HG02763 (cell line): ENCODE results near the gene TRAF7.

Experiments used
- ATAC-seq: cut with Tn5 transposase; IDR thresholded peaks from one replicate; pipeline ENCODE4 v1.9.1; 2021; ENCODE audit warnings: mild to moderate bottlenecking, moderate library complexity; ENCODE audit not compliant: unreplicated experiment

The TRAF7 gene

DNA sequence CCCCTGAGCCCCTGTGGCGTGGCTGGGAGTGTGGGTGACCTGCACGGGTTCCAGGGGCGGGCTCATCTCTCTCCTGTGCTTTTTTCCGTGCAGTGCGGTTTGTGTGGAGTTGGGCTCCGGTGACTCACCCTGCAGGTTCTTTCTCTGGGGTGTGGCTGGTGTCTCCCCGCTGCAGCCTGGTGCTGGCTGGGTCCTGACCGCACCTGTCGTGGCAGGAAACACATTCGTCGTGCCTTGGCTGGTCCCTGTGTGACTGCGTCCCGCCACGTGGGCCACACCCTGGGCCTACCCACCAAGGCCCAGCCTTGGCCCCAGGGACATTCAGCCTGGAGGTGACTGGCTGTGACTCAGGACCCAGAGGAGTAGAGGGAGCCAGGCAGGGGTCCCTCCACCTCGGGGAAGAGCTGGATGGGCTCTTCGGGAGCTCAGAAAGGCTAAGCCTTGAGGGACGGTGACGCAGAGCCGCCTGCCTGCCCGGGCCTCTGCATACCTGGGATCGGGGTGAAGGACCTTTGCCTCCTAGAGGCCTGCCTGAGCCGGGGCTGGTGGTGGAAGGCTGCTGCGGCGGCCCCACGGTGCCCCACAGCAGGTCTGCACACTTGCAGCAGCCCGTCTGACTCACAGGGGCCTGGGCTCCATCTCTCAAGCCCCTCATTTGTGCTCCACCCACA is 7.8 kb downstream of the TRAF7 start:
- ATAC-seq = no peak

DNA sequence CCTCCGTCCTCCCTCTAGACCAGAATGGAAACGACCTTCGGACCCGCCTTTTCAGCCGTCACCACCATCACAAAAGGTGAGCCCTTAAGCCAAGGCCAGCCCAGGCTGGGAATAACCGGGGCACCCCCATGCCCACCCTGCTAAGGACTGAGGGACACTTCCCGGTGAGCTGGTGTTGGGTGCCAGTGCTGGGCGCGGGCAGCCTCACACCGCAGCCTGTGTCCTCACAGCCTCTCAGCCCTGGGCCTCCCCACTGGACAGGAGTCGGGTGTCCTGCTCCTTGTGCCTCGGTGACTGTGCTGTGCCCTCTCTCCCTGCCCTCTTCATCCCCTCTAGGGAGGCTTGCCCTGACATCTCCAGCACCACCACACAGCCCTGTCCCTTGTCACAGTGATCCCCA is 10.3 kb downstream of the TRAF7 start:
- no peak for ATAC-seq

DNA sequence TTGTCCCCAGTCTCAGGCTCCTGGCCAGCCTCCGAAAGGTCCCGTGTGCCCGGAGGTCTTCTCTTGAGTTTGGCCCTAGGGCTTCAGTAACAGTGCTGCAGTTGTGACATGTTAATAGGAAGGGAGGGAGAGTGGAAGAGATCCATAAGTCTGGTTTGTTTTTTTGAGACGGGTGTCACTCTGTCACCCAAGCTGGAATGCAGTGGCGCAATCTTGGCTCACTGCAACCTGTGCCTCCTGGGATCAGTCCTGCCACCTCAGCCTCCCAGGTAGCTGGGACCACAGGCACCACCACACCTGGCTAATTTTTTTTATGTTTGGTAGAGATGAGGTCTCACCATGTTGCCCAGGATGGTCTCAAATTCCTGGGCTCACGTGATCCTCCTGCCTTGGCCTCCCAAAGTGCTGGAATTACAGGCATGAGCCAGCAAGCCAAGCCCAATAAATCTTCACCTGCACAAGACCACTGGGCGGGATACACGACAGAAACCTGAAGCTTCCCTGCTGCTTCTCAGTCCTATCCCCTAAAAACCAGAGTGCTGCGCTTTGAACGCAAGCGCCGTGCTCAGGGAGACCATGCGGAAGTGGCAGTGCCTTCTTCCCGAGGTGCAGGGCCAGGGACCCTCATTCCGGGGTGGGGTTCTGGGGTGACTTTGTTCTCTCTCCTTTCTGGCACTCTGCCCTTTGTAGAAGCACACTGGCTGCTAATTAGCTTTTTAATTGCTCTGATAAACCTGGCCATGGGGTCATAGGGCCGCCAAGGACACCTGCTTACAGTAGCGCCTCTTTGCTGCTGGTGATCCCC is 10.9 kb downstream of the TRAF7 start:
- no peak for ATAC-seq

DNA sequence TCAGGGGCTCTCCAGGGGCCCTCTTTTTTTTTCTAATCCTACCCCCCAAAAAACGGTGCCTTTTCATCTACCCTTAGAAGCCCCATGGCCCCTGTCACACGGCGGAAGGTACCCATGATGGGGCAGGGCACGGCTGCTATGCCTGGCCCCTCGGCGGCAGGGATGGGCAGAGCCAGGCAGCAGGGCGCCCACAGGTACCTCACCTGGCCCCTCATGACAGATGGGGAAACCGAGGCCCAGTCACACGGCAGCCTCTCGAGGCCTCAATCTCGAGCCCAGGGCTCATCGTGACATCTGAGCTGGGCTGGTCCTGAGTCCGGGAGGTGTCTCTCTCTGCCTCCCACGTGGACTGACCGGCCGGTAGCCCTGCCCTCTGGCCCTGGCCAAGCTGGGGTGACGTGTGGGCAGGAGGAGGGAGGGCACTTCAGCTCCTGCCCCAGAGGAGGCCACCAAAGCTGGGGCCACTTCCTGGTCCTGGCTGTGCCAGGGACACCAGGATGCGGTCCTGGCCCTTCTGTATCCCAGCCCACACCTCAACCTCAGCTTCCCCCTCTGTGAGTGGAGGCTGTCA is 11.6 kb downstream of the TRAF7 start:
- ATAC-seq = no peak

DNA sequence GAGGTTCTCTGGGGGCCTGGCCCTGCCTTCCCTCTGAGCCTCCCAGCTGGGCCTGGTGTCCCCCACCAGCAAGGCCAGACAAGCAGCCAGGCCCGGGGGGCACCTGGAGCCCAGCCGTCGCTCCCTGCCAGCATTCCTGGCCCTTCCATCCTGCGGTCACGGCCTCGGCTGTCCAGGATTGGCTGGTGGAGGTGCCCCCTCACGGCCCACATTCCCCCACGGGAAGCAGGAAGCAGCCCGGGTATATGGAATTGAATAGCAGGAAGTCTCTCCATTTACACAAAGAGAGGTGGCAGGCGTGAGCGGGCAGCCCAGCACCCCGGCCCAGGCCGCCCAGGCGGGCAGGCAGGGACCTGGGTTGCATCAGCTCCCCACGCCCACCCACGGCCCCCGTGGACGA is 14.5 kb downstream of the TRAF7 start:
- no peak for ATAC-seq

DNA sequence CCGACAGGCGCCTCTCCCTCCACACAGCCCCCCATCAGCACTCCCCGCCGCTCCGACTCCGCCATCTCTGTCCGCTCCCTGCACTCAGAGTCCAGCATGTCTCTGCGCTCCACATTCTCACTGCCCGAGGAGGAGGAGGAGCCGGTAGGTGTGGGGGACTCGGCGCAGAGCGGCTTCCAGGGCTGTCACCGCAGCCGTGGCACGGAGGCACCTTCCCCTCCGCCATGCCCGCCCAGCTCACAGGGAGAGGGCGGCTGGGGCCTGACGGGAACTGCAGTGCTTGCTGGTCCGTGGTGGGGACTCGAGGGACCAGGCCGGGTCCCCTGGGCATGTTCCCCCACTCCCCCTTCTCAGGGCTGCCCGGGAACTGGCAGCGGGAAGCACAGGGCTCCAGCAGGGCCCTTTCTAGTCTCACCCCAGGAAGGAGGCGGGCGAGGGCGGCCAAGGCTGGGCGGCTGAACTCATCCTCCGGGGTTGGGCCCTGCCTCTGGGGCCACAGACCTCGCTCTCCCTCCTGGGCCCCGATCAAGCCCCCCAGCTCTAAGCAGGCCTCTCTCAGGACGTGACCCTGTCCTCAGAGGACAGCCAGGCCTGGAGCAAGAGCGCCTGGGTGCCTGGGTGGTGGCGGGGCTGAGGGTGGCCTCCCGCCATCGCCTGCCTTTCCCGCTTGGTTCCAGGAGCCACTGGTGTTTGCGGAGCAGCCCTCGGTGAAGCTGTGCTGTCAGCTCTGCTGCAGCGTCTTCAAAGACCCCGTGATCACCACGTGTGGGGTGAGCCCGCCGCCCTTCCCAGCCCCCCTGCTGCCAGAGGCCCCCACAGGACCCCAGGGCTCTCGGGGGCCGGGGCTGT is 15.2 kb downstream of the TRAF7 start:
- ATAC-seq = no peak

DNA sequence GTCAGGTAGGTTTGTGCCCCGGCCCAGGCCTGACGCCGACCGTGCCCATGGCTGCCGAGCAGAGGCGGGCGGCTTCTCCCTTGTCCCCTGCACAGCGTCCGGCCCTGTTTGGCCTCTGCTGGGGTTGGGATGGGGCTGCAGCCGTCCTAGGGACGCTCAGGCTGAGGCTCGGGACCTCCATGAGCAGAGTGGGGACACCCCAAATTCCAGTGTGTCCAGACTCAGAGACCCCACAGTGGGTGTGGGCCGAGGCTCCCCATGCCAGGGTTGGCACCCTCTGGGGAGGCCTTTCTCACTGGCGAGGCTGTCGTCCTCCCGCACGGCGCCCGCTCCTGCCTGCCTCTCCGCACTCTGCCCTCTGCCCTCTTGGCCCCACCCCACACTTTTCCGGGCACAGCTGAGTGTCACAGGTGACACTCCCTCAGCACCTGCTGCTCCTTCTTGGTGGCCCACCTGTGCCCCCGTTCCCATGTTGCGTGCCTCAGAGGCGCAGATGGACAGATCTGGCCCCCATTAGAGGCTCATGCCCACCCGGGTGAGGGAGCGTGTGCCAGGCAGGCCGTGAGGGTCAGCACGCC is 16.1 kb downstream of the TRAF7 start:
- ATAC-seq = no peak

DNA sequence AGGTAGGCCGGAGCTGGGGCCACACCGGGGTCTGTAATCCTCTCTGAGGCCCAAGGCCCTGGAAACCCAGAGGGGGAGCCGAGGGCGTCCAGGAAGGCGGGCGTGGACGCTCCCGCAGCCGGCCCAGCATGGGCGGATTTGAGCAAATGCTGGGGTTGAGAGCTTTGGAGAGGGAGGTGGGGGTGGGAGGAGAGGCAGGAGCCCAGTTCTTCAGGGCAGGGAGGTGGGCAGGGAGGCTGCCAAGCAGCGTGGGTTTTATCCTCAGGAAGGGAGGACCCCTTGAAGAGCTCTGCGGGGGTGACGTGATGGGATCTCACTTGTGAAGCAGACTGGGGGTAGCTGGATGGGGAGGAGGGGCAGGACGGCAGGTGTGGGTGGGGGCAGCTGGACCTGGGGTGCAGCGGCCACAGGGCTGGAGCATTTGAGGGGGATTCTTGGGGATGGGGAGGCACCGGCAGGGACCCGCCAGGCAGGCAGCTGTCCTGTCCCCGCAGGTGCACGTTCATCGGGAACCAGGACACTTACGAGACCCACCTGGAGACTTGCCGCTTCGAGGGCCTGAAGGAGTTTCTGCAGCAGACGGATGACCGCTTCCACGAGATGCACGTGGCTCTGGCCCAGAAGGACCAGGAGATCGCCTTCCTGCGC is 17.2 kb downstream of the TRAF7 start:
- ATAC-seq = no peak

DNA sequence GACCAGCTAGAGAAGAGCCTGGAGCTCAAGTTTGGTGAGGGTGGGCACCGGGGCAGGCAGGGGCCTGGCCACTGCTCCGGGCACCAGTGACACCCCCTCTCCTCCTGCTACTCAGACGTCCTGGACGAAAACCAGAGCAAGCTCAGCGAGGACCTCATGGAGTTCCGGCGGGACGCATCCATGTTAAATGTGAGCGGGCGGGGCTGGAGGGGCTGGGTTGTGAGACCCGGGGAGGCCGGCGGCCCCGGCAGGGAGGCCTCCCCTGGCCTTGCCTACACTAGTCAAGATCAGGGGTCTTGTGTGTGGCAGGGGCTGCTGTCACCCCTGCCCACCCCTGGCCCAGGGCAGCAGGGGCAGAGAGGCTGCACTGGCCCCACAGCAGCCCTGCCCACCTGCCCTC is 17.8 kb downstream of the TRAF7 start:
- no peak for ATAC-seq

DNA sequence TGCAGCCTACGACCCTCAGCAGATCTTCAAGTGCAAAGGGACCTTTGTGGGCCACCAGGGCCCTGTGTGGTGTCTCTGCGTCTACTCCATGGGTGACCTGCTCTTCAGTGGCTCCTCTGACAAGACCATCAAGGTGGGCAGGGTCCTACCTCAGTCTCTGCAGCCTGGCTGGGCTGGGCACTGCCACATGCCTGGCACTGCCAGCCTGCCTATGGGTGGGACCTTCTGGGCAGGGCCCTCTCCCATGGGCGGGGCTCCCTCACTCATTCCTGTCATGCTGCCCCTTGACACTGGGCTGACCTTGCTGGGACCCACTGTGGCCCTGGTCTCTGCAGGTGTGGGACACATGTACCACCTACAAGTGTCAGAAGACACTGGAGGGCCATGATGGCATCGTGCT is 18.3 kb downstream of the TRAF7 start:
- ATAC-seq = no peak

DNA sequence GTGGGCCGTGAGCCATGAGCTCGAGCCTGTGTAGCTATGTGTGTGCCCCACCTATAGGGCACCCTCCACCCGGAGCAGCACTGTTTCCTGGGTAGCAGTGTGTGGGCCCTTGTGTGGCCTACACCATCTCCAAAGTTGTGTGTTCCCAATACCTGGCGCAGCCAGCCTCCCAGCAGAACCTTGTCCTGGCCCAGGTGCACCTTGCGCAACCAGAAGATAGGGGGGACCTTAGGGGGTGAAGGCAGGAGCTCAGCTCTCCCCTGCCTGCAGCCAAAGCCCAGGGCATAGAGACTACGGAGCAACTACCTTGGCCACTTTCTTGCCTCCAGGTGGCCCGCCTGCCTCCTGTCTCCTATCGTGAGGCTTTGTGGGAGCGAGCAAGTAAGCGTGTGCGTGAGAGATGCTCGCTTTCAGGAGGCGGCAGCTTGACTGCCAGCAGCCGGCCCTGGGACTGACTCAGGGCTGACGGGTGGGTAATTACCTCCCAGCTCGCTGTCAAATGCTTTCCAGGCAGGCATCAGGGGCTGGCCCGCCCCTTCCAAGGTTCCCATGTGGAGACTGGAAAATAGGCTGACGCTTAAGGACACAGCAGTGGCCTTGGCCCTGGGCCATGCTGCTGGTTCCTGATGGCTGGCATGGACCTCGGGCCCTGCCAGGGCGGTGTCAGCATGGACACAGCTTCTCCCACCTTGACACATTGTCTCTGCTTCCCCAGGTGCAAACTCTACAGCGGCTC is 19.0 kb downstream of the TRAF7 start:
- no peak for ATAC-seq

DNA sequence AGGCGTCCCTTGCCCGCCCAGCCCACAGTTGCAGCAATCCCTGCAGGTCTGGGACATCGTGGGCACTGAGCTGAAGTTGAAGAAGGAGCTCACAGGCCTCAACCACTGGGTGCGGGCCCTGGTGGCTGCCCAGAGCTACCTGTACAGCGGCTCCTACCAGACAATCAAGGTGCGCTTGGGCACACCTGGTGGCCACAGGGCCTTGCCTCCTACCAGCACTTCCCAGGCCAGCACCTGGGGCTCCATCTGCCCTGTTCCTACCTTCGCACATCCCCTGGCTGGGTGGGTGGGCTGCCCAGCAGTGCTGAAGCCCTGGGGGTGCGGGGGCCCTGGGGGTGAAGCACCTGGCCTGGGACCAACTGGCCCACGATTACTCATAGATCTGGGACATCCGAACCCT is 19.9 kb downstream of the TRAF7 start:
- no peak for ATAC-seq

DNA sequence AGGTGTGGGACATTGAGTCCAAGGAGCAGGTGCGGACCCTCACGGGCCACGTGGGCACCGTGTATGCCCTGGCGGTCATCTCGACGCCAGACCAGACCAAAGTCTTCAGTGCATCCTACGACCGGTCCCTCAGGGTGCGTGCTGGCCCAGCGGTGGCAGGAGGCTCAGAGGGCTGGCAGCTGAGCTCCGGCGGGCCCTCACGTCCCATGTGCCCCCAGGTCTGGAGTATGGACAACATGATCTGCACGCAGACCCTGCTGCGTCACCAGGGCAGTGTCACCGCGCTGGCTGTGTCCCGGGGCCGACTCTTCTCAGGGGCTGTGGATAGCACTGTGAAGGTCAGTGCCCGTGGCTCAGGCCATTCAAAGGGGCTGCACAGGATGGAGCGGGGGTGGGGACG is 20.5 kb downstream of the TRAF7 start:
- no peak for ATAC-seq

DNA sequence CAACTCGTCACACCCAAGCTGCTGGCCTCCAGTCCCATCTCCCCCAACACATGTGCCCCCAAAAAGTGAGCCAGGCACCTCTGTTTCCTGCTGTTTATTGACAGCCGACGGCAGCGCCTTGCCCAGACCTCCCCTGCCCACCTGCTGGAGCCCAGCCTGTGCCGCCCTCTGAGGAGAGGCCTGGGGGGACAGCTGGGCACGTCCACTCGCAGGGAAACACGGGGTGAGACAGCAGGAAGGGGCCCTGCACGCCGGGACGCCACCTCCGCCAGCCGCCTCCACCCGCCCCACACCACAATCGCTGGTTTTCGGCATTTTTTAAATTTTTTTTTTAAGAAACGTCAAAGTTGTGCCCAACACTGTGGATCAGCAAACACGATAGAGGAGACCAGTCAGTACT is 21.5 kb downstream of the TRAF7 start:
- ATAC-seq = no peak

DNA sequence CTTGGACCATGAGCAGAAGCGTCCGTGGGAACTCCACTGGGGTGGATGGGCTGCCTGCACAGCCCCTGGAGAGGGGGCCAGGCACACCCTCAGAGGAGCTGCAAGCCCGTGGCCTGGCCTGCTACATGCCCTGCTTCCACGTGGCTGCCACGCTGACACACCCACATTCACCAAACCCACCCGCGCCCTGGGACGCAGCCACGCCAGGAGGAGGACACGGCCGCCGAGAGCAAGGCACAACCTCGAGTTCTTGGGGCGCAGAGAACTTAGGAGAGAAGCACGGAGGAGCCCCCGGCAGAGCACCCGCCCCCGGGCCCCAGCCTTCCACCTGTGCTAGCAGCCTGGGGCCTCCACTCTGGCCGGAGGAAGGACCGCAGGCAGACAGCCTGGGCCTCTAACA is 22.0 kb downstream of the TRAF7 start:
- no peak for ATAC-seq

DNA sequence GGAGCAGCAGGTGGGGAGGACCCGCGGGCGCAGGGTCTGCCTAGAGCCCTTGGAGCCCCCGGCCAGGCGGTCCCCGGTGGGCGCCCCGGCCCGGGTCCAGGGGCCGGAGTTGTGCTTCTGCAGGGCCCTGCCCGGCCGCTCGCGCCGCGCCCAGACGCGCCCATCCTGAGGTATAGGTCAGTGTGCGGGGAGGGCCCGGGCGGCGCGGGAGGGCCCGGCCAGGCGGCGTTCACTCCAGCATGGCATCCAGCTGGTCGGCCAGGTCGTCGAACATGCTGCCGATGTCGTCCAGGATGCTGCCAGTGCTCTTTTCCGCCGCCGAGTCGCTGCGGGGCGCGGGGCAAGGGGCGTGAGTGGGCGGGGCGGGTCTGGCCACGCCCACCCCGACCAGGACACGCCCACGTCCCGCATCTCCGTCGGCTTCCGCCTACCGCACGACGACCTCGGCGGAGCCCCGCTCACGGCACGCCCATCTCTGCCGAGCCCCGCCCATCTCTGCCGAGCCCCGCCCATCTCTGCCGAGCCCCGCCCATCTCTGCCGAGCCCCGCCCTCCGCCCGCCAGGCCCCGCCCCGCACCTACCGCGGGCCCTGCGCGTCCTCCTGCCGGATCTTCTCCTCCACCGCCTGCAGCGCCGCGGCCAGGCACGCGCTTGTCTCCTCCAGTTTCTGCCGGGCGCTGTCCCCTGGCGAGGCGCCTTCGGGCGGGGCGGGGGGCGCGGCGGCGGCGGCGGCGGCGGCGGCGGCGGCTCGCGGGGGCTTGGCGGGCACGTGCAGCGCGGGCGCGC is 22.9 kb downstream of the TRAF7 start:
- ATAC-seq = no peak

DNA sequence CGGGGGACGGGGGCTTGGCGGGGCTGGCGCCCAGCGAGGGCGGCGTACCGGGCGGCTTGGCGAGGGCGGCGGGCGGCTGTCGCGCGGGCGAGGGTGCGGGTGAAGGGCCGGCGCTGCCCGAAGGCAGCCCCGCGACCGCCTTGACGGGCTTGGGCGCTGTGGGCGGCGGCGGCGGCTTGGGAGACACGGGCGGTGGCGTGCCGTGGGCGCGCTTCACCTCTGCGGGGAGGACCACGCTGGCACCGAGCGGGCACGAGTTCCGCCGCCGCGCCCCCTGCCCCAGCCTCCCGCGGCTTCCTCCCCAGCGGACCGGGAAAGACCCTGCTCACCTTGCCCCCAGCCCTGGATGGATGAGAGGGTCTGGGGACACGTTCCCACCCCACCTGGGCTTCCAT is 23.5 kb downstream of the TRAF7 start:
- ATAC-seq = no peak

DNA sequence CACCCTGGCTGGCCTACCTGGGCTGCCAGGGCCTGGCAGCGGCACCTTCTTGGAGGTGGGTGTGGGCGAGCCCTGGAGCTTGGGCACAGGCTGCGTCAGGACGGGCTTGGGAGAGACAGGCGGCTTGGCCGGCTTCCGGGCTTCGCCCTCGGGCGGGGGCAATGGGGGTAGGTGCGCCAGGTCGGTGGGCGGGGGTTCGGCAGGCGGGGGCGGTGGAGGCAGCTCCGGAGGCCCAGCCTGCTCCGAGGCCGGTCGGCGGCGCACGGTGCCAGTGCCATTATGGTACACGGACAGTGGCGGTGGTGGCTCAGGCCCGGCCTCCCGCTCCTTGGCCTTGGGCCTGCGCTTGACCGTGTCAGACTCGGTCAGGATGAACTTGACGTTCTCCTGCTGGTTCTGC is 24.0 kb downstream of the TRAF7 start:
- no peak for ATAC-seq

DNA sequence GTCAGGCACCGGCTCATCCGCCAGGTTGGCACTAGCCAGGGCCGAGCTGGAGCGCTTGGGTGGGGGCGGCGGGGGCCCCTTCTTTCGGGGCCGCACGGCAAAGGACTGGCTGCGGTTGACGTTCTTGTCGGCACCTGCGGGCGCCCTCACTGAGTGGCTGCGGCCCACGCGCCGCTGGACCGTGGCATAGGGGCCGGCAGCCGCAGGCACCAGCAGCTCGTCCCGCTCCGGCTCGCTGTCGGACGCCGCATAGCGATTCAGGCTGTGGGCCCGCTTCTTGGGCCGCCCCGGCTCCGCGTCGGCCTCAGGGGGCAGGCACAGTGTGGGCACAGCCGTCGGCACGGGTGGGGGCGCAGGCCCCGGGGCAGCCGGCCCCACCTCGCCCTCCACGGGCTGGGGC is 24.9 kb downstream of the TRAF7 start:
- no peak for ATAC-seq
